Right lobe of liver (tissue), 4 donors: Measurements from ENCODE around the gene CACNA1C.

Experiments
- CTCF ChIP-seq, 4 donors: fragments of 200-600 bp in 3 of 4; fragments of 450-650 bp in 1 of 4; IDR thresholded peaks; one replicate each; pipeline versions ENCODE4 v1.5.1 to v1.8.0; 2016 to 2022; ENCODE audit warnings: antibody characterized with exemption in 4 of 4, mild to moderate bottlenecking in 2 of 4
- POLR2A ChIP-seq: fragments of 450-650 bp; IDR thresholded peaks from one replicate; pipeline ENCODE4 v1.6.1; 2017; ENCODE audit warnings: antibody characterized with exemption, mild to moderate bottlenecking
- donor health status: DM: no; HTN: no; CAD: no.
- donor health status: DM: no; HTN: no; CAD: no.
- donor health status: DM: no; HTN: yes; CAD: no.

DNA sequence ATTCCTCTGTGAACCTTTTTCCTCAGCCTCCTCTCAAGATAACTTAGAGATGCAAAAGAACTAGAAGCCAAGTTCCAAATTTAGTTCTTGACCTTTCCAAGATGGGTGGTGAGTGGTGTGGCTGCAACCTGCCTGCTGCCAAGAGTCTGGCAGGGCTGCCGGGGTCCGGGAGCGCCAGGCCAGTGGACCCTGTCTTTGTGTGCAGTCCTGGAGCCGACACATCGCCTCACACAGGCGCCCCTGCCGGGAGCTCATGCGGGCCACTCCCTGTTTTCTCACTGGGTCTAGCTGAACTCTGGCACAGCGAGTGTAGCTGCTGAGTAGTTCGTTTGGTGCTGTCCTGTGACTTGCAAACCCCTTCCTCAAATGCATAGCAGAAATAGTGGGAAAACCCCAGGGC lies 84.9 kb downstream of the CACNA1C start:
- TF ChIP-seq CTCF (IDR thresholded peaks at IDR 0.05) (no peak), POLR2A (no peak)
